Measurements from ENCODE around the gene MGST3. TPM values are rescaled to one million over a fixed set of nuclear protein-coding genes. Genes with fewer than 3 reads are reported as not detected.
A peak's percentile ranks its signal among the peaks of the same experiment; 100 is the strongest.

The MGST3 gene
- total RNA-seq, 1 experiment from 2014 or later, result 103 TPM

DNA sequence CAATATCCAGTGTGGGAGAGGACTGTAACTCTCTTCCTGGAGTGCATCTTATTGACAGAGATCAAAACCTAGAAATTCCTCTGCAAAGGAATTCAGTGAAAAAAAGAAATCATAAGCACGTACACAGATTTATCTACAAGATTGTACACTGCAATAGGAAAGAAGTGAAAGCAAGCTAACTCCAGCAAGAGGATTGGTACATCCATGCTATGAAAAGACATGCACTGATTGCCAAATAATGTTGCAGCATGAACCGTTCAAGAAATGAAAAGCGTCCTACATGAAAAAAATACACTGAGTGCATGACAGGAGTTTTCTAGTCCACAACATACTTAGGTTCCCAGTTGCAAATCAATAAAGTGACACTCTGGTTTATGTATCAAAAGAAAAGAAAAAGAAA, 1.9 kb upstream of the MGST3 start:
- Histone ChIP-seq H3K27me3 (ENCODE audit: control insufficient read depth, insufficient read depth, low read length) (0 out of 2 replicates have a peak, but pooled peaks cover 3% of the 10 kb centered on the region), H3K4me3 (ENCODE audit: low read depth in 2 of 2, low read length in 2 of 2) (no peak overlapping the region), H3K4me1 (ENCODE audit: control insufficient read depth, insufficient read depth, low read length) (peaks cover 22% of the 10 kb centered on the region), H3K36me3 (ENCODE audit: control insufficient read depth, insufficient read depth, low read length) (peaks cover 3% of the 10 kb centered on the region; the same call in 1 of the 2 replicates), H3K27ac (ENCODE audit: low read length) (no peak overlapping the region), H3K9me3 (ENCODE audit: control insufficient read depth, insufficient read depth, low read depth, low read length) (no peaks in the 10 kb centered on the region)
- ATAC-seq (no peak), DNase-seq (ENCODE audit: low read depth, low spot score) (no peak)
- in situ Hi-C loops (cut with HindIII; ENCODE audit: low pct_unique_long_range_greater_than_20kb, low sequenced_read_pairs) (no loop called here), intact Hi-C loops (cut with micrococcal nuclease; ENCODE audit: unreplicated experiment) (no loop called here)
- CTCF ChIA-PET, result no interaction called here
- no TSS peak for BruUV-seq (replicated peaks)
- POLR2A ChIA-PET, result no interaction called here
- TF ChIP-seq POLR2AphosphoS5 (IDR thresholded peaks at IDR 0.05; ENCODE audit: low read depth, low read length), result no peak
- no peak for TF ChIP-seq REST (IDR thresholded peaks at IDR 0.05; ENCODE audit: insufficient read depth in 1 of 2, low read depth in 2 of 2, low read length in 1 of 2)
- TF ChIP-seq SIN3A (IDR thresholded peaks at IDR 0.05; ENCODE audit: borderline replicate concordance, insufficient read depth, low read depth, low read length), result no peak
- TF ChIP-seq, protein P1, sequence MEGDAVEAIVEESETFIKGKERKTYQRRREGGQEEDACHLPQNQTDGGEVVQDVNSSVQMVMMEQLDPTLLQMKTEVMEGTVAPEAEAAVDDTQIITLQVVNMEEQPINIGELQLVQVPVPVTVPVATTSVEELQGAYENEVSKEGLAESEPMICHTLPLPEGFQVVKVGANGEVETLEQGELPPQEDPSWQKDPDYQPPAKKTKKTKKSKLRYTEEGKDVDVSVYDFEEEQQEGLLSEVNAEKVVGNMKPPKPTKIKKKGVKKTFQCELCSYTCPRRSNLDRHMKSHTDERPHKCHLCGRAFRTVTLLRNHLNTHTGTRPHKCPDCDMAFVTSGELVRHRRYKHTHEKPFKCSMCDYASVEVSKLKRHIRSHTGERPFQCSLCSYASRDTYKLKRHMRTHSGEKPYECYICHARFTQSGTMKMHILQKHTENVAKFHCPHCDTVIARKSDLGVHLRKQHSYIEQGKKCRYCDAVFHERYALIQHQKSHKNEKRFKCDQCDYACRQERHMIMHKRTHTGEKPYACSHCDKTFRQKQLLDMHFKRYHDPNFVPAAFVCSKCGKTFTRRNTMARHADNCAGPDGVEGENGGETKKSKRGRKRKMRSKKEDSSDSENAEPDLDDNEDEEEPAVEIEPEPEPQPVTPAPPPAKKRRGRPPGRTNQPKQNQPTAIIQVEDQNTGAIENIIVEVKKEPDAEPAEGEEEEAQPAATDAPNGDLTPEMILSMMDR (IDR thresholded peaks at IDR 0.05), result no peak
- TF ChIP-seq TCF7L2 (IDR thresholded peaks at IDR 0.05; ENCODE audit: low read depth, low read length), result no peak

DNA sequence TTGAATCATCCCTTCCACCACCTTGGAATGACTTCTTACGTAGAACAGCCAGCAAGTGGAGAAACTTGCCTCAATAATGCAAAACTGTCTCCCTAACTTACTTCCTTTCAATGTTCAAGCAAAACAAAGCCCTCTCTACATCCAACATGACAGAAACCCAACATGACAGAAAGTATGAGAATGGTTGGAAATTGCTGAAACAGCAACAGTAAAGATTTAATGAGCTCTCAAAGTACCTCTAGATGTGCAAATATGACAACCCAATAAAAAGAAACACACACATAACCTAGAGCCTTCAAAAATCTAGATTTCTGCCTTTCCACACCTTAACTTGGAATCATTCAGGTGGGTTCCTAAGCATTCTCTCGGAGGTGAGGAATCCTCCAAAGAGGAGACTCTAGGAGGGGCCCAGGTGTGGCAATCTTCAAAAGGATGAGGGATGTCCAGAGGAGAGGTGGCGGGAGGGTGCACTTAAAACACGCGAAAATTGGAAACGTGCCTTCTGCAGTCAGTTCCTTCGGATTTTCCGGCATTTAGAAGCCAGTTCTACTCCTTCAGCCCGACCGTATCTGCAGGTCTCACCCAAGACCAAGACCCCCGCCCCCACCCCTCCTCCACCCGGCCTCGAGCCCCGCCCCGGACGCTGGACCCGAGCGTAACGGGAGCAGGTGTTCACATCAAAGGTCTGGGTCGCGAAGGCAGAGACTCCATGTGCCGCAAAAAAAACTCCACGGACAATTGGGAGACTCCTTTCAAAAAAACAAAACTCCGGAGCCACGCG, 996 bp upstream of the MGST3 start:
- H3K27ac ChIP-seq (ENCODE audit: low read length), result peak overlapping the region; percentile 94
- H3K36me3 ChIP-seq (ENCODE audit: control insufficient read depth, insufficient read depth, low read length), result peaks cover 3% of the 10 kb centered on the region; the same call in 1 of the 2 replicates
- DNase-seq (ENCODE audit: low read depth, low spot score) (no peak), ATAC-seq (peak; percentile 8; the same call in 1 of the 2 replicates)
- 0 out of 2 replicates have a peak, but pooled peaks cover 3% of the 10 kb centered on the region for H3K27me3 ChIP-seq (ENCODE audit: control insufficient read depth, insufficient read depth, low read length)
- ChIA-PET CTCF (no interaction called here), POLR2A (interaction anchor here (0.7 kb wide), 1 partner anchor 16 kb away, joined by 4 read pairs; no protein-coding TSS in a partner anchor)
- TF ChIP-seq TCF7L2 (IDR thresholded peaks at IDR 0.05; ENCODE audit: low read depth, low read length) (no peak), SIN3A (IDR thresholded peaks at IDR 0.05; ENCODE audit: borderline replicate concordance, insufficient read depth, low read depth, low read length) (no peak), REST (IDR thresholded peaks at IDR 0.05; ENCODE audit: insufficient read depth in 1 of 2, low read depth in 2 of 2, low read length in 1 of 2) (no peak)
- TF ChIP-seq, protein P1 (IDR thresholded peaks at IDR 0.05), result no peak
- in situ Hi-C loops (cut with HindIII; ENCODE audit: low pct_unique_long_range_greater_than_20kb, low sequenced_read_pairs), result no loop called here
- BruUV-seq (replicated peaks), result TSS peak; percentile 87
- intact Hi-C loops (cut with micrococcal nuclease; ENCODE audit: unreplicated experiment), result no loop called here
- H3K4me1 ChIP-seq (ENCODE audit: control insufficient read depth, insufficient read depth, low read length), result peaks cover 22% of the 10 kb centered on the region
- no peaks in the 10 kb centered on the region for H3K9me3 ChIP-seq (ENCODE audit: control insufficient read depth, insufficient read depth, low read depth, low read length)
- peak overlapping the region; percentile 98 for H3K4me3 ChIP-seq (ENCODE audit: low read depth in 2 of 2, low read length in 2 of 2)

Measured in Panc1 (cell line).